SK-N-SH treated with all-trans-retinoic acid at 6 μM for 48 hours (cell line): ENCODE measurements around the gene DTNB.
A peak's percentile ranks its signal among the peaks of the same experiment; 100 is the strongest.

ENCODE experiments used
- ATAC-seq: fragments of 200-7000 bp; cut with Tn5 transposase; 3 replicates; pipeline ENCODE4 v1.9.1; 2020; ENCODE audit warnings: mild to moderate bottlenecking, moderate library complexity
- ARNTL ChIP-seq: fragments of 450-650 bp; formaldehyde crosslinking; IDR thresholded peaks from 2 replicates; pipeline ENCODE4 v1.5.0; 2020; ENCODE audit warnings: low read depth, mild to moderate bottlenecking, moderate library complexity, borderline replicate concordance
- BACH2 ChIP-seq: fragments of 250-450 bp; sonication (Bioruptor Pico); IDR thresholded peaks from 2 replicates; pipeline ENCODE4 v1.9.0; 2021; ENCODE audit warnings: mild to moderate bottlenecking, borderline replicate concordance
- CREB5 ChIP-seq: fragments of 250-450 bp; sonication (Bioruptor Pico); IDR thresholded peaks from 2 replicates; pipeline ENCODE4 v1.5.1; 2020; ENCODE audit warnings: low read depth, mild to moderate bottlenecking, moderate library complexity
- CSDC2 ChIP-seq: fragments of 250-450 bp; sonication (Bioruptor Pico); IDR thresholded peaks from 2 replicates; pipeline ENCODE4 v1.5.0; 2020; ENCODE audit warnings: mild to moderate bottlenecking, moderate library complexity
- CSRNP3 ChIP-seq: fragments of 250-450 bp; sonication (Bioruptor Pico); IDR thresholded peaks from 2 replicates; pipeline ENCODE4 v1.5.1; 2021; ENCODE audit warnings: mild to moderate bottlenecking, moderate library complexity
- ESRRG ChIP-seq: fragments of 250-450 bp; sonication (Bioruptor Pico); IDR thresholded peaks from 2 replicates; pipeline ENCODE4 v1.6.1; 2021; ENCODE audit warnings: mild to moderate bottlenecking
- GLIS3 ChIP-seq: fragments of 250-450 bp; sonication (Bioruptor Pico); IDR thresholded peaks from 2 replicates; pipeline ENCODE4 v1.5.0; 2020; ENCODE audit warnings: mild to moderate bottlenecking, moderate library complexity
- ISL1 ChIP-seq: fragments of 250-450 bp; sonication (Bioruptor Pico); IDR thresholded peaks from 2 replicates; pipeline ENCODE4 v2.1.2; 2022; ENCODE audit warnings: mild to moderate bottlenecking, moderate library complexity
- OSR1 ChIP-seq: fragments of 250-450 bp; sonication (Bioruptor Pico); IDR thresholded peaks from 2 replicates; pipeline ENCODE4 v1.8.0; 2022; ENCODE audit warnings: moderate library complexity, mild to moderate bottlenecking, inconsistent platforms
- PATZ1 ChIP-seq: fragments of 250-450 bp; sonication (Bioruptor Pico); IDR thresholded peaks from 2 replicates; pipeline ENCODE4 v1.8.0; 2020; ENCODE audit warnings: mild to moderate bottlenecking, moderate library complexity, borderline replicate concordance
- POU6F1 ChIP-seq: fragments of 250-450 bp; sonication (Bioruptor Pico); IDR thresholded peaks from 2 replicates; pipeline ENCODE4 v1.8.0; 2021; ENCODE audit warnings: low read depth, mild to moderate bottlenecking, moderate library complexity, borderline replicate concordance
- PPARA ChIP-seq: fragments of 250-450 bp; sonication (Bioruptor Pico); IDR thresholded peaks from 2 replicates; pipeline ENCODE4 v1.5.0; 2020; ENCODE audit warnings: mild to moderate bottlenecking, borderline replicate concordance
- RARB ChIP-seq: fragments of 250-450 bp; sonication (Bioruptor Pico); IDR thresholded peaks from 2 replicates; pipeline ENCODE4 v1.8.0; 2021; ENCODE audit warnings: mild to moderate bottlenecking, moderate library complexity
- SNAI2 ChIP-seq: fragments of 250-450 bp; sonication (Bioruptor Pico); IDR thresholded peaks from 2 replicates; pipeline ENCODE4 v1.5.0; 2020; ENCODE audit warnings: mild to moderate bottlenecking, moderate library complexity
- TCF4 ChIP-seq: fragments of 250-450 bp; sonication (Bioruptor Pico); IDR thresholded peaks from 2 replicates; pipeline ENCODE4 v1.8.0; 2021; ENCODE audit warnings: mild to moderate bottlenecking, moderate library complexity, borderline replicate concordance
- TSHZ2 ChIP-seq: fragments of 250-450 bp; sonication (Bioruptor Pico); IDR thresholded peaks from 2 replicates; pipeline ENCODE4 v1.5.0; 2020; ENCODE audit warnings: mild to moderate bottlenecking, moderate library complexity
- ZC3H10 ChIP-seq: fragments of 250-450 bp; sonication (Bioruptor Pico); IDR thresholded peaks from 2 replicates; pipeline ENCODE4 v1.5.1; 2021; ENCODE audit warnings: mild to moderate bottlenecking, moderate library complexity
- ZFP3 ChIP-seq: fragments of 250-450 bp; sonication (Bioruptor Pico); IDR thresholded peaks from 2 replicates; pipeline ENCODE4 v1.5.0; 2020; ENCODE audit warnings: mild to moderate bottlenecking, moderate library complexity
- ZFP30 ChIP-seq: fragments of 450-650 bp; formaldehyde crosslinking; IDR thresholded peaks from 2 replicates; pipeline ENCODE4 v1.5.0; 2022; ENCODE audit warnings: mild to moderate bottlenecking, moderate library complexity
- ZNF565 ChIP-seq: fragments of 450-650 bp; formaldehyde crosslinking; conservative IDR thresholded peaks from 2 replicates; pipeline ENCODE4 v1.5.0; 2020; ENCODE audit warnings: low read depth, mild to moderate bottlenecking, moderate library complexity
- ZNF8 ChIP-seq: fragments of 450-650 bp; formaldehyde crosslinking; IDR thresholded peaks from 2 replicates; pipeline ENCODE4 v1.5.0; 2020; ENCODE audit warnings: mild to moderate bottlenecking, moderate library complexity

DTNB gene

GRCh38 chr2:25347205-25347815, 326.1 kb downstream of the DTNB start:
- TF ChIP-seq ZFP30 (no peak), ZC3H10 (CRISPR knock-in tag) (no peak), ISL1 (CRISPR knock-in tag) (no peak), OSR1 (CRISPR knock-in tag) (no peak), GLIS3 (no peak), ARNTL (CRISPR knock-in tag) (no peak), CREB5 (CRISPR knock-in tag) (no peak), RARB (CRISPR knock-in tag) (no peak), TSHZ2 (CRISPR knock-in tag) (no peak), ZNF8 (CRISPR knock-in tag) (no peak), SNAI2 (no peak), TCF4 (CRISPR knock-in tag) (no peak), BACH2 (no peak), CSRNP3 (CRISPR knock-in tag) (no peak), ESRRG (no peak), CSDC2 (no peak), PATZ1 (CRISPR knock-in tag) (no peak)
- ATAC-seq = peak; percentile 25

- TF ChIP-seq RARB (CRISPR knock-in tag) = no peak
- TF ChIP-seq, all 23 proteins: peak for 0
- ATAC-seq = no peak
These were observed 330.1 kb downstream of the DTNB start for GRCh38 chr2:25343187-25343825.

- peak; percentile 95 for ATAC-seq
- TF ChIP-seq POU6F1 (CRISPR knock-in tag) (0 out of 2 replicates have a peak, but pooled peaks have one; percentile 62), CSRNP3 (CRISPR knock-in tag) (no peak), SNAI2 (peak; percentile 97), ZFP30 (0 out of 2 replicates have a peak, but pooled peaks have one; percentile 41), GLIS3 (peak; percentile 84; the same call in 1 of the 2 replicates), ZFP3 (CRISPR knock-in tag) (peak; percentile 88), ARNTL (CRISPR knock-in tag) (no peak), OSR1 (CRISPR knock-in tag) (0 out of 2 replicates have a peak, but pooled peaks have one; percentile 45), BACH2 (no peak), CSDC2 (peak; percentile 92), ZNF565 (CRISPR knock-in tag) (0 out of 2 replicates have a peak, but pooled peaks have one; percentile 79), CREB5 (CRISPR knock-in tag) (no peak), ZC3H10 (CRISPR knock-in tag) (no peak), PPARA (CRISPR knock-in tag) (no peak)
These were observed 330.8 kb downstream of the DTNB start for GRCh38 chr2:25342372-25343186.
